ENCODE data around the gene SBNO2. TPM values are rescaled to one million over a fixed set of nuclear protein-coding genes. Genes with fewer than 3 reads are reported as not detected.

The SBNO2 gene
- polyA plus RNA-seq, 1 of the 3 experiments (the other 2 are of a cell fraction) = 18.3 TPM

DNA sequence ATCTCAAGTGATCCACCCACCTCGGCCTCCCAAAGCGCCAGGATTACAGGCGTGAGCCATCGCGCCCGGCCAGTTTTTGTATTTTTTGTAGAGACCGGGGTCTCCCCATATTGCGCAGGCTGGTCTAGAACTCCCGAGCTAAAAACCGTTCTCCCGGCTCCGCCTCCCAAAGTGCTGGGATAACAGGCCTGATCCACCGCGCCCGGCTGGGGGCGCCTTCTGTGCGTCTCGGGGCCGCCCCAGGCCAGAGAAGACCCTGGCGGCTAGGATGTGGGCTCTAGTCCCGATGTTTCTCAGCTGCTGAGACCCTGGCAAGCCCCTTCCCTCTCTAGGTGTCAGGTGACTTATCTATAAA lies 103.5 kb downstream of the SBNO2 start:
- Histone ChIP-seq H3K4me3 (ENCODE audit: low read depth in 2 of 2, low read length in 1 of 2) (no peak overlapping the region), H3K4me2 (no peak overlapping the region), H3K79me2 (ENCODE audit: insufficient read depth) (no peaks in the 10 kb centered on the region), H3K27ac (ENCODE audit: low read depth in 2 of 2, low read length in 1 of 2) (no peak overlapping the region), H3K9me2 (no peaks in the 10 kb centered on the region), H3K9ac (no peak overlapping the region), H3K36me3 (replicated peaks in 1 of 2; ENCODE audit: control insufficient read depth in 1 of 2, insufficient read depth in 2 of 2, low read length in 1 of 2) (no peaks in the 10 kb centered on the region), H3K27me3 (ENCODE audit: insufficient read depth) (peaks cover 37% of the 10 kb centered on the region), H3K9me3 (no peaks in the 10 kb centered on the region), H4K20me1 (ENCODE audit: insufficient read depth) (no peaks in the 10 kb centered on the region), H3K4me1 (ENCODE audit: control insufficient read depth in 1 of 2, insufficient read depth in 2 of 2, low read depth in 1 of 2, low read length in 1 of 2) (peaks cover 0 to 19% of the 10 kb centered on the region in 2 experiments; a peak in 1 of 4 replicates), H3F3A (replicated peaks; ENCODE audit: insufficient read depth) (peaks cover 21% of the 10 kb centered on the region), H2AFZ (ENCODE audit: low read depth) (no peak overlapping the region)
- no peak for DNase-seq
- POLR2A ChIA-PET = interaction anchor here (1.1 to 1.4 kb wide), 2 partner anchors 21 to 104 kb away, joined by 3 to 4 read pairs; partner anchors contain the start of gene SBNO2
- CTCF ChIA-PET = interaction anchor here (1.0 to 2.7 kb wide), 2 partner anchors 10 to 30 kb away, joined by 3 to 11 read pairs; no protein-coding TSS in a partner anchor
- no peak for TF ChIP-seq MEF2A (IDR thresholded peaks at IDR 0.05; ENCODE audit: borderline replicate concordance, low read depth)
- TF ChIP-seq, protein P1, sequence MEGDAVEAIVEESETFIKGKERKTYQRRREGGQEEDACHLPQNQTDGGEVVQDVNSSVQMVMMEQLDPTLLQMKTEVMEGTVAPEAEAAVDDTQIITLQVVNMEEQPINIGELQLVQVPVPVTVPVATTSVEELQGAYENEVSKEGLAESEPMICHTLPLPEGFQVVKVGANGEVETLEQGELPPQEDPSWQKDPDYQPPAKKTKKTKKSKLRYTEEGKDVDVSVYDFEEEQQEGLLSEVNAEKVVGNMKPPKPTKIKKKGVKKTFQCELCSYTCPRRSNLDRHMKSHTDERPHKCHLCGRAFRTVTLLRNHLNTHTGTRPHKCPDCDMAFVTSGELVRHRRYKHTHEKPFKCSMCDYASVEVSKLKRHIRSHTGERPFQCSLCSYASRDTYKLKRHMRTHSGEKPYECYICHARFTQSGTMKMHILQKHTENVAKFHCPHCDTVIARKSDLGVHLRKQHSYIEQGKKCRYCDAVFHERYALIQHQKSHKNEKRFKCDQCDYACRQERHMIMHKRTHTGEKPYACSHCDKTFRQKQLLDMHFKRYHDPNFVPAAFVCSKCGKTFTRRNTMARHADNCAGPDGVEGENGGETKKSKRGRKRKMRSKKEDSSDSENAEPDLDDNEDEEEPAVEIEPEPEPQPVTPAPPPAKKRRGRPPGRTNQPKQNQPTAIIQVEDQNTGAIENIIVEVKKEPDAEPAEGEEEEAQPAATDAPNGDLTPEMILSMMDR (IDR thresholded peaks at IDR 0.05) = peak; percentile 28
- WGBS (ENCODE audit: low lambda C conversion rate) = 9% methylated on average over 21 of the region's 21 CpGs

DNA sequence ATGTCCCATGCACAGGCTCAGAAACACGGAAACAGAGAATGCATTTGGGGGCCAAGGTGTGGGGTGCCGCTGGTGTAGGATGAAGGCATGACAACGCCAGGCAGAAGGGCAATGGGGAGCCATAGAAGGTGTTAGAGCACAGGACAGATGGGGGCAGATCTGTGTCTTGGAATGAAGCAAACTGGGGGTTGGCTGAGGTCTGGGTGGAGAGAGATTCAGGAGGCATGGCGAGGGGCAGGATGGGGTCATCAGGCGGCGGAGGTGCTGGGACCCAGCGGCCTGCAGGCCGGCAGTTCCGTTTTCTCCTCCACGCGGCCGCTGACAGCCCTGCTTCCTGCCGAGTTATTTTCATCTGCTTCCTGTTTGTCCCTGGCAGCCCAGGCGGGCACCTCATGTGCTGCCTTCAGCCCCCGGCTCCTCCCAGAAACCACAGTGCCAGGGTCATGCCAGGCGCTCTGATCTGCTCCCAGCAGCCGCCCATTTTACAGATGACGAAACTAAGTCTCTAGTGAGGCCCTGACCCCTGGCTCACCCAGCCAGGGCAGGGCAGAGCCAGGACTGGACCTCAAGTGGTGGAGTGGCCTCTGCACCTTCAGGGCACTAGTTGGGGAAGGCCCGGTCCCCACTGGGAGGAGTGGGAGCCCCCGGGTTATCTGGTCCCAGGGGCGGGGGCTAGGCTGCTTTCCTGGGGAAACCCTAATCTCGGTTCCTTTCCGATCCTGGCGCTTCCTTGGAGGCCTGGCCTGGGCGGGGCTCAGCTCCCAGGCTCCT lies 104.9 kb downstream of the SBNO2 start:
- TF ChIP-seq NRF1 (IDR thresholded peaks at IDR 0.05; ENCODE audit: low read depth, low read length) (no peak), TAF1 (IDR thresholded peaks at IDR 0.05; ENCODE audit: borderline replicate concordance, low read depth, low read length) (no peak), FOSL2 (IDR thresholded peaks at IDR 0.05; ENCODE audit: borderline replicate concordance, low read depth) (no peak), EP300 (IDR thresholded peaks at IDR 0.05; ENCODE audit: borderline replicate concordance in 1 of 2, low read depth in 1 of 2, low read length in 1 of 2) (no peak), NFIC (IDR thresholded peaks at IDR 0.05; ENCODE audit: borderline replicate concordance) (no peak), SMC3 (IDR thresholded peaks at IDR 0.05; ENCODE audit: low read depth, low read length) (no peak), TEAD4 (IDR thresholded peaks at IDR 0.05; ENCODE audit: borderline replicate concordance, insufficient read depth) (no peak)
- TF ChIP-seq, protein P2, sequence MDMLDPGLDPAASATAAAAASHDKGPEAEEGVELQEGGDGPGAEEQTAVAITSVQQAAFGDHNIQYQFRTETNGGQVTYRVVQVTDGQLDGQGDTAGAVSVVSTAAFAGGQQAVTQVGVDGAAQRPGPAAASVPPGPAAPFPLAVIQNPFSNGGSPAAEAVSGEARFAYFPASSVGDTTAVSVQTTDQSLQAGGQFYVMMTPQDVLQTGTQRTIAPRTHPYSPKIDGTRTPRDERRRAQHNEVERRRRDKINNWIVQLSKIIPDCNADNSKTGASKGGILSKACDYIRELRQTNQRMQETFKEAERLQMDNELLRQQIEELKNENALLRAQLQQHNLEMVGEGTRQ (IDR thresholded peaks at IDR 0.05; ENCODE audit: borderline replicate concordance, low read depth, low read length) = no peak
- TF ChIP-seq, protein P3, sequence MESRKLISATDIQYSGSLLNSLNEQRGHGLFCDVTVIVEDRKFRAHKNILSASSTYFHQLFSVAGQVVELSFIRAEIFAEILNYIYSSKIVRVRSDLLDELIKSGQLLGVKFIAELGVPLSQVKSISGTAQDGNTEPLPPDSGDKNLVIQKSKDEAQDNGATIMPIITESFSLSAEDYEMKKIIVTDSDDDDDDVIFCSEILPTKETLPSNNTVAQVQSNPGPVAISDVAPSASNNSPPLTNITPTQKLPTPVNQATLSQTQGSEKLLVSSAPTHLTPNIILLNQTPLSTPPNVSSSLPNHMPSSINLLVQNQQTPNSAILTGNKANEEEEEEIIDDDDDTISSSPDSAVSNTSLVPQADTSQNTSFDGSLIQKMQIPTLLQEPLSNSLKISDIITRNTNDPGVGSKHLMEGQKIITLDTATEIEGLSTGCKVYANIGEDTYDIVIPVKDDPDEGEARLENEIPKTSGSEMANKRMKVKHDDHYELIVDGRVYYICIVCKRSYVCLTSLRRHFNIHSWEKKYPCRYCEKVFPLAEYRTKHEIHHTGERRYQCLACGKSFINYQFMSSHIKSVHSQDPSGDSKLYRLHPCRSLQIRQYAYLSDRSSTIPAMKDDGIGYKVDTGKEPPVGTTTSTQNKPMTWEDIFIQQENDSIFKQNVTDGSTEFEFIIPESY (IDR thresholded peaks at IDR 0.05; ENCODE audit: borderline replicate concordance, low read depth) = no peak
- TF ChIP-seq, protein P4, sequence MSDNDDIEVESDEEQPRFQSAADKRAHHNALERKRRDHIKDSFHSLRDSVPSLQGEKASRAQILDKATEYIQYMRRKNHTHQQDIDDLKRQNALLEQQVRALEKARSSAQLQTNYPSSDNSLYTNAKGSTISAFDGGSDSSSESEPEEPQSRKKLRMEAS (IDR thresholded peaks at IDR 0.05; ENCODE audit: low read depth) = no peak
- peaks cover 0 to 23% of the 10 kb centered on the region in 2 experiments; a peak in 1 of 4 replicates for H3K4me1 ChIP-seq (ENCODE audit: control insufficient read depth in 1 of 2, insufficient read depth in 2 of 2, low read depth in 1 of 2, low read length in 1 of 2)
- no peaks in the 10 kb centered on the region for H3K9me3 ChIP-seq
- H3K36me3 ChIP-seq (replicated peaks in 1 of 2; ENCODE audit: control insufficient read depth in 1 of 2, insufficient read depth in 2 of 2, low read length in 1 of 2) = no peaks in the 10 kb centered on the region
- H3K9ac ChIP-seq = no peak overlapping the region
- WGBS (ENCODE audit: low lambda C conversion rate) = 56% methylated on average over 18 of the region's 25 CpGs
- no peak overlapping the region for H3K4me3 ChIP-seq (ENCODE audit: low read depth in 2 of 2, low read length in 1 of 2)
- peaks cover 37% of the 10 kb centered on the region for H3K27me3 ChIP-seq (ENCODE audit: insufficient read depth)
- H2AFZ ChIP-seq (ENCODE audit: low read depth) = no peak overlapping the region
- ChIA-PET CTCF (interaction anchor here (0.6 kb wide), 1 partner anchor 37 kb away, joined by 3 read pairs; no protein-coding TSS in a partner anchor), POLR2A (no interaction called here)
- H4K20me1 ChIP-seq (ENCODE audit: insufficient read depth) = no peaks in the 10 kb centered on the region
- H3K9me2 ChIP-seq = no peaks in the 10 kb centered on the region
- no peak overlapping the region for H3K27ac ChIP-seq (ENCODE audit: low read depth in 2 of 2, low read length in 1 of 2)
- no peaks in the 10 kb centered on the region for H3K79me2 ChIP-seq (ENCODE audit: insufficient read depth)
- DNase-seq = no peak
- H3K4me2 ChIP-seq = no peak overlapping the region
- H3F3A ChIP-seq (replicated peaks; ENCODE audit: insufficient read depth) = peaks cover 22% of the 10 kb centered on the region

Measured in SK-N-SH (cell line).